C4-2B (cell line): ENCODE measurements around the gene GMPR2.

Experiments
- CTCF ChIP-seq: fragments of 450-650 bp; conservative IDR thresholded peaks from 2 replicates; pipeline ENCODE4 v1.5.1; 2017; ENCODE audit warnings: mild to moderate bottlenecking
- ZFX ChIP-seq: fragments of 450-650 bp; IDR thresholded peaks from 2 replicates; pipeline ENCODE4 v1.6.1; 2017

- TF ChIP-seq CTCF = no peak; the same call in 1 of the 2 replicates
- no peak for TF ChIP-seq ZFX
These were observed 46.8 kb downstream of the GMPR2 start for GRCh38 chr14:24279301-24280186.
